ENCODE measurements around the gene LAMA4.

LAMA4 gene

GRCh38 chr6:112123982-112124381, 130.4 kb downstream of the LAMA4 start:
- TF ChIP-seq TCF4 (CRISPR knock-in tag; IDR thresholded peaks at IDR 0.05; ENCODE audit: borderline replicate concordance) (peak; percentile 11; the same call in 1 of the 2 replicates), ISL1 (CRISPR knock-in tag; IDR thresholded peaks at IDR 0.05) (no peak)
- no peak; the same call in 2 of the 3 replicates for ATAC-seq

GRCh38 chr6:112122756-112123155, 131.6 kb downstream of the LAMA4 start:
- no peak for TF ChIP-seq ZFP30 (CRISPR knock-in tag; IDR thresholded peaks at IDR 0.05)
- no peak for TF ChIP-seq POU6F1 (CRISPR knock-in tag; IDR thresholded peaks at IDR 0.05; ENCODE audit: borderline replicate concordance, low read depth)
- no peak for TF ChIP-seq ZNF70 (CRISPR knock-in tag; IDR thresholded peaks at IDR 0.05)
- TF ChIP-seq CSRNP3 (CRISPR knock-in tag; IDR thresholded peaks at IDR 0.05): no peak
- TF ChIP-seq ZNF8 (CRISPR knock-in tag; IDR thresholded peaks at IDR 0.05): no peak
- TF ChIP-seq PPARA (CRISPR knock-in tag; IDR thresholded peaks at IDR 0.05; ENCODE audit: borderline replicate concordance): no peak
- TF ChIP-seq OSR1 (CRISPR knock-in tag; IDR thresholded peaks at IDR 0.05): no peak
- no peak for TF ChIP-seq ESRRG (CRISPR knock-in tag; IDR thresholded peaks at IDR 0.05)
- TF ChIP-seq TSHZ2 (CRISPR knock-in tag; IDR thresholded peaks at IDR 0.05): no peak
- TF ChIP-seq ZC3H10 (CRISPR knock-in tag; IDR thresholded peaks at IDR 0.05): no peak
- no peak for TF ChIP-seq TCF4 (CRISPR knock-in tag; IDR thresholded peaks at IDR 0.05; ENCODE audit: borderline replicate concordance)
- TF ChIP-seq PATZ1 (CRISPR knock-in tag; IDR thresholded peaks at IDR 0.05; ENCODE audit: borderline replicate concordance): no peak
- TF ChIP-seq ISL1 (CRISPR knock-in tag; IDR thresholded peaks at IDR 0.05): no peak
- no peak for ATAC-seq

GRCh38 chr6:112118034-112118433, 136.3 kb downstream of the LAMA4 start:
- ATAC-seq: no peak
- TF ChIP-seq OSR1 (CRISPR knock-in tag; IDR thresholded peaks at IDR 0.05) (no peak), ZNF8 (CRISPR knock-in tag; IDR thresholded peaks at IDR 0.05) (no peak), PPARA (CRISPR knock-in tag; IDR thresholded peaks at IDR 0.05; ENCODE audit: borderline replicate concordance) (no peak), CSRNP3 (CRISPR knock-in tag; IDR thresholded peaks at IDR 0.05) (no peak), ISL1 (CRISPR knock-in tag; IDR thresholded peaks at IDR 0.05) (no peak), ZFP30 (CRISPR knock-in tag; IDR thresholded peaks at IDR 0.05) (no peak), SNAI2 (CRISPR knock-in tag; IDR thresholded peaks at IDR 0.05) (no peak), ARNTL (CRISPR knock-in tag; IDR thresholded peaks at IDR 0.05; ENCODE audit: borderline replicate concordance, low read depth) (no peak), ZNF70 (CRISPR knock-in tag; IDR thresholded peaks at IDR 0.05) (no peak), ZFP3 (CRISPR knock-in tag; IDR thresholded peaks at IDR 0.05) (no peak), GLIS3 (CRISPR knock-in tag; IDR thresholded peaks at IDR 0.05) (no peak), BACH2 (CRISPR knock-in tag; IDR thresholded peaks at IDR 0.05; ENCODE audit: borderline replicate concordance) (no peak), TSHZ2 (CRISPR knock-in tag; IDR thresholded peaks at IDR 0.05) (no peak), PATZ1 (CRISPR knock-in tag; IDR thresholded peaks at IDR 0.05; ENCODE audit: borderline replicate concordance) (no peak), TOX (CRISPR knock-in tag; IDR thresholded peaks at IDR 0.05; ENCODE audit: borderline replicate concordance) (no peak), ESRRG (CRISPR knock-in tag; IDR thresholded peaks at IDR 0.05) (no peak), RARB (CRISPR knock-in tag; IDR thresholded peaks at IDR 0.05) (no peak), CSDC2 (CRISPR knock-in tag; IDR thresholded peaks at IDR 0.05) (no peak)
- TF ChIP-seq, protein P1, sequence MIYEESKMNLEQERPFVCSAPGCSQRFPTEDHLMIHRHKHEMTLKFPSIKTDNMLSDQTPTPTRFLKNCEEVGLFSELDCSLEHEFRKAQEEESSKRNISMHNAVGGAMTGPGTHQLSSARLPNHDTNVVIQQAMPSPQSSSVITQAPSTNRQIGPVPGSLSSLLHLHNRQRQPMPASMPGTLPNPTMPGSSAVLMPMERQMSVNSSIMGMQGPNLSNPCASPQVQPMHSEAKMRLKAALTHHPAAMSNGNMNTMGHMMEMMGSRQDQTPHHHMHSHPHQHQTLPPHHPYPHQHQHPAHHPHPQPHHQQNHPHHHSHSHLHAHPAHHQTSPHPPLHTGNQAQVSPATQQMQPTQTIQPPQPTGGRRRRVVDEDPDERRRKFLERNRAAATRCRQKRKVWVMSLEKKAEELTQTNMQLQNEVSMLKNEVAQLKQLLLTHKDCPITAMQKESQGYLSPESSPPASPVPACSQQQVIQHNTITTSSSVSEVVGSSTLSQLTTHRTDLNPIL (CRISPR knock-in tag; IDR thresholded peaks at IDR 0.05; ENCODE audit: low read depth): no peak

All from SK-N-SH treated with all-trans-retinoic acid at 6 μM for 48 hours (cell line).